HepG2 (cell line): ENCODE results near the gene CEL. TPM values are rescaled to one million over a fixed set of nuclear protein-coding genes. Genes with fewer than 3 reads are reported as not detected.
"Not testable (repeated sequence)": the region's sequence is repeated elsewhere in the genome, so short reads cannot be mapped to it uniquely, and the experiment has no call there.

Experiments
- ATAC-seq: fragments of 200-7000 bp; cut with Tn5 transposase; 3 replicates; pipeline ENCODE4 v1.9.1; 2020; ENCODE audit warnings: mild to moderate bottlenecking, moderate library complexity
- BruUV-seq: library from RNA; stranded (reverse); fragments of 400-500 nt; replicated peaks from 2 replicates; lab custom pipeline; 2021; lab: Mats Ljungman, UMichigan
- CTCF ChIA-PET: fragments of 300-600 bp; formaldehyde crosslinking; extraction: SDS; loops from one replicate; lab custom pipeline; 2021; ENCODE audit warnings: low total read pairs, inconsistent platforms, low intra/inter-chr PET ratio; lab: Yijun Ruan, JAX
- POLR2A ChIA-PET: fragments of 350-600 bp; sonication (Branson Sonifier 250); formaldehyde crosslinking; loops from one replicate; lab custom pipeline; 2020; ENCODE audit warnings: antibody characterized with exemption, inconsistent platforms; lab: Yijun Ruan, JAX
- DNase-seq: peaks from one replicate; pipeline ENCODE4 v3.0.0-alpha.2; 2015; ENCODE audit warnings: low spot score
- FAIRE-seq: peaks from 3 replicates; lab custom pipeline; 2011; peaks lifted over from hg19 to GRCh38; lab: Jason Lieb, UNC
- H2AFZ ChIP-seq: one replicate; pipeline ENCODE4 v1.6.1; 2011; ENCODE audit warnings: low read length, inconsistent platforms
- H3K27ac ChIP-seq: fragments of 300-600 bp; 3 replicates; pipeline ENCODE4 v1.8.0; 2011; ENCODE audit warnings: mixed run types, mild to moderate bottlenecking, mixed read lengths, low read length, inconsistent platforms; ENCODE audit not compliant: insufficient read depth; ENCODE audit errors: extremely low read length
- H3K27me3 ChIP-seq, 2 experiments: fragments of 200-600 bp in 1 of 2; 2 replicates in 1 of 2; 3 replicates in 1 of 2; pipeline versions ENCODE4 v1.6.0 to v1.8.0; 2011; ENCODE audit warnings: low read length in 2 of 2, mild to moderate bottlenecking in 2 of 2, moderate library complexity in 2 of 2, inconsistent platforms in 1 of 2; ENCODE audit not compliant: insufficient read depth in 2 of 2, control insufficient read depth in 1 of 2
- H3K36me3 ChIP-seq, 2 experiments: fragments of 200-600 bp in 1 of 2; replicated peaks in 1 of 2; 2 replicates in 1 of 2; 3 replicates in 1 of 2; pipeline versions ENCODE4 v1.5.1 to v1.8.0; 2011; ENCODE audit warnings: low read length in 2 of 2, inconsistent platforms in 1 of 2; ENCODE audit not compliant: insufficient read depth in 2 of 2, control insufficient read depth in 1 of 2
- H3K4me1 ChIP-seq: 2 replicates; pipeline ENCODE4 v1.5.1; 2012; ENCODE audit warnings: low read length, inconsistent platforms; ENCODE audit not compliant: insufficient read depth
- H3K4me2 ChIP-seq: 2 replicates; pipeline ENCODE4 v1.6.0; 2011; ENCODE audit warnings: low read depth, low read length, inconsistent platforms
- H3K4me3 ChIP-seq, 3 experiments: fragments of 200-600 bp in 1 of 3; sonication (generic), shearing (Covaris generic) in 1 of 3; replicated peaks in 1 of 3; 2 replicates each; pipeline ENCODE4 v1.5.1; 2011 to 2016; ENCODE audit warnings: low read length in 3 of 3, inconsistent platforms in 2 of 3, low read depth in 2 of 3, mild to moderate bottlenecking in 2 of 3, control low read depth in 1 of 3, mixed read lengths in 1 of 3; ENCODE audit not compliant: insufficient read depth in 1 of 3
- H3K79me2 ChIP-seq: one replicate; pipeline ENCODE4 v1.6.1; 2011; ENCODE audit warnings: low read length, inconsistent platforms; ENCODE audit not compliant: insufficient read depth
- H3K9ac ChIP-seq: 2 replicates; pipeline ENCODE4 v1.6.0; 2011; ENCODE audit warnings: mild to moderate bottlenecking, low read depth, low read length, inconsistent platforms; ENCODE audit not compliant: insufficient read depth
- H3K9me3 ChIP-seq: 2 replicates; pipeline ENCODE4 v1.5.1; 2012; ENCODE audit warnings: mild to moderate bottlenecking, low read length
- H4K20me1 ChIP-seq: 2 replicates; pipeline ENCODE4 v1.6.0; 2011; ENCODE audit warnings: inconsistent platforms, mild to moderate bottlenecking, low read length, moderate library complexity; ENCODE audit not compliant: insufficient read depth
- PATZ1 ChIP-seq: sonication (generic); formaldehyde crosslinking; IDR thresholded peaks from 2 replicates; pipeline ENCODE4 v1.4.0; 2020; ENCODE audit warnings: missing genetic modification reagents
- RXRA ChIP-seq: sonication (generic); formaldehyde crosslinking; IDR thresholded peaks from 2 replicates; pipeline ENCODE4 v1.5.1; 2020; ENCODE audit warnings: missing genetic modification reagents
- ZNF740 ChIP-seq: sonication (generic); formaldehyde crosslinking; IDR thresholded peaks from 2 replicates; pipeline ENCODE4 v1.4.0; 2020; ENCODE audit warnings: missing genetic modification reagents
- WGBS: methylation state at CpG from one replicate; pipeline ENCODE4 v1.1.6; 2017; ENCODE audit warnings: low lambda C conversion rate; 5-methylcytosine and 5-hydroxymethylcytosine counted together
- in situ Hi-C: cut with HindIII; loops from 2 replicates; pipeline ENCODE4 v1.10.0; 2017; ENCODE audit warnings: low pct_unique_long_range_greater_than_20kb; ENCODE audit not compliant: extremely low pct_ligation_motif_present
- intact Hi-C: fragments of 100-400 bp; cut with micrococcal nuclease; formaldehyde crosslinking; loops from one replicate; pipeline ENCODE4 v1.10.0; 2022; ENCODE audit not compliant: unreplicated experiment
- polyA plus RNA-seq, 8 experiments: library from polyadenylated mRNA; depleted of rRNA in 3 of 8; stranded (reverse) in 7 of 8; unstranded in 1 of 8; fragments of >200 nt; fragmentation: Illumina TruSeq in 4 of 8; extraction: Trizol in 4 of 8; gene quantifications; 2 replicates each; pipeline versions ENCODE4 v1.2.1 to v1.2.3, GENCODE V29; 2011 to 2016; ENCODE audit warnings: low read depth in 4 of 8, missing spikeins in 1 of 8, mixed read lengths in 1 of 8; ENCODE audit not compliant: insufficient read depth in 1 of 8
- total RNA-seq, 5 experiments: library from RNA; depleted of rRNA; stranded (reverse); fragments of >200 nt; fragmentation: Illumina TruSeq; extraction: Trizol; gene quantifications; 2 replicates each; pipeline ENCODE4 v1.2.3, GENCODE V29; 2016; ENCODE audit warnings: low read depth in 1 of 5
- TF ChIP-seq, protein P1 (sequence below): sonication (generic); formaldehyde crosslinking; IDR thresholded peaks from 2 replicates; pipeline ENCODE4 v1.5.1; 2020; ENCODE audit warnings: mild to moderate bottlenecking, missing genetic modification reagents, moderate library complexity
- TF ChIP-seq, protein P2 (sequence below): sonication (generic); formaldehyde crosslinking; IDR thresholded peaks from 2 replicates; pipeline ENCODE4 v1.4.0; 2020; ENCODE audit warnings: missing genetic modification reagents, borderline replicate concordance

CEL gene
- total and polyA plus RNA-seq, 2 of the 13 experiments (the other 11 are each of a cell fraction or from before 2014, with no cell fraction given) = 0.63 to 1.5 TPM

- intact Hi-C loops, BruUV-seq, CTCF ChIA-PET, H3K4me3 ChIP-seq, H3K27me3 ChIP-seq, H4K20me1 ChIP-seq, H3K79me2 ChIP-seq, H3K9me3 ChIP-seq, H3K4me2 ChIP-seq, in situ Hi-C loops, H2AFZ ChIP-seq: not testable (repeated sequence)
- POLR2A ChIA-PET = interaction anchor here (0.6 to 1.3 kb wide), 2 partner anchors 15 to 31 kb away, joined by 3 to 6 read pairs; partner anchors contain the start of gene GTF3C5
- Histone ChIP-seq H3K9ac (0 out of 2 replicates have a peak overlapping the region, but pooled peaks have one; percentile 34), H3K36me3 (peaks cover 8 to 12% of the 10 kb centered on the region in 2 experiments; a peak in 4 of 5 replicates), H3K4me1 (peaks cover 34% of the 10 kb centered on the region), H3K27ac (peak overlapping the region; percentile 44)
- peak; percentile 77 for FAIRE-seq
- WGBS = 38% methylated on average over 7 of the region's 14 CpGs
- ATAC-seq = peak; percentile 71
- 0 out of 2 replicates have a peak, but pooled peaks have one; percentile 22 for TF ChIP-seq RXRA (CRISPR knock-in tag)
- peak; percentile 62 for TF ChIP-seq ZNF740
- TF ChIP-seq PATZ1 (CRISPR knock-in tag) = peak; percentile 49
- TF ChIP-seq, protein P1, sequence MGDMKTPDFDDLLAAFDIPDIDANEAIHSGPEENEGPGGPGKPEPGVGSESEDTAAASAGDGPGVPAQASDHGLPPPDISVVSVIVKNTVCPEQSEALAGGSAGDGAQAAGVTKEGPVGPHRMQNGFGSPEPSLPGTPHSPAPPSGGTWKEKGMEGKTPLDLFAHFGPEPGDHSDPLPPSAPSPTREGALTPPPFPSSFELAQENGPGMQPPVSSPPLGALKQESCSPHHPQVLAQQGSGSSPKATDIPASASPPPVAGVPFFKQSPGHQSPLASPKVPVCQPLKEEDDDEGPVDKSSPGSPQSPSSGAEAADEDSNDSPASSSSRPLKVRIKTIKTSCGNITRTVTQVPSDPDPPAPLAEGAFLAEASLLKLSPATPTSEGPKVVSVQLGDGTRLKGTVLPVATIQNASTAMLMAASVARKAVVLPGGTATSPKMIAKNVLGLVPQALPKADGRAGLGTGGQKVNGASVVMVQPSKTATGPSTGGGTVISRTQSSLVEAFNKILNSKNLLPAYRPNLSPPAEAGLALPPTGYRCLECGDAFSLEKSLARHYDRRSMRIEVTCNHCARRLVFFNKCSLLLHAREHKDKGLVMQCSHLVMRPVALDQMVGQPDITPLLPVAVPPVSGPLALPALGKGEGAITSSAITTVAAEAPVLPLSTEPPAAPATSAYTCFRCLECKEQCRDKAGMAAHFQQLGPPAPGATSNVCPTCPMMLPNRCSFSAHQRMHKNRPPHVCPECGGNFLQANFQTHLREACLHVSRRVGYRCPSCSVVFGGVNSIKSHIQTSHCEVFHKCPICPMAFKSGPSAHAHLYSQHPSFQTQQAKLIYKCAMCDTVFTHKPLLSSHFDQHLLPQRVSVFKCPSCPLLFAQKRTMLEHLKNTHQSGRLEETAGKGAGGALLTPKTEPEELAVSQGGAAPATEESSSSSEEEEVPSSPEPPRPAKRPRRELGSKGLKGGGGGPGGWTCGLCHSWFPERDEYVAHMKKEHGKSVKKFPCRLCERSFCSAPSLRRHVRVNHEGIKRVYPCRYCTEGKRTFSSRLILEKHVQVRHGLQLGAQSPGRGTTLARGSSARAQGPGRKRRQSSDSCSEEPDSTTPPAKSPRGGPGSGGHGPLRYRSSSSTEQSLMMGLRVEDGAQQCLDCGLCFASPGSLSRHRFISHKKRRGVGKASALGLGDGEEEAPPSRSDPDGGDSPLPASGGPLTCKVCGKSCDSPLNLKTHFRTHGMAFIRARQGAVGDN = peak; percentile 52
- TF ChIP-seq, protein P2, sequence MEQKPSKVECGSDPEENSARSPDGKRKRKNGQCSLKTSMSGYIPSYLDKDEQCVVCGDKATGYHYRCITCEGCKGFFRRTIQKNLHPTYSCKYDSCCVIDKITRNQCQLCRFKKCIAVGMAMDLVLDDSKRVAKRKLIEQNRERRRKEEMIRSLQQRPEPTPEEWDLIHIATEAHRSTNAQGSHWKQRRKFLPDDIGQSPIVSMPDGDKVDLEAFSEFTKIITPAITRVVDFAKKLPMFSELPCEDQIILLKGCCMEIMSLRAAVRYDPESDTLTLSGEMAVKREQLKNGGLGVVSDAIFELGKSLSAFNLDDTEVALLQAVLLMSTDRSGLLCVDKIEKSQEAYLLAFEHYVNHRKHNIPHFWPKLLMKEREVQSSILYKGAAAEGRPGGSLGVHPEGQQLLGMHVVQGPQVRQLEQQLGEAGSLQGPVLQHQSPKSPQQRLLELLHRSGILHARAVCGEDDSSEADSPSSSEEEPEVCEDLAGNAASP (CRISPR knock-in tag) = peak; percentile 57; the same call in 1 of the 2 replicates
- peak; percentile 20 for DNase-seq
These were observed 590 bp upstream of the CEL start for GRCh38 chr9:133061019-133061763.

DNA sequence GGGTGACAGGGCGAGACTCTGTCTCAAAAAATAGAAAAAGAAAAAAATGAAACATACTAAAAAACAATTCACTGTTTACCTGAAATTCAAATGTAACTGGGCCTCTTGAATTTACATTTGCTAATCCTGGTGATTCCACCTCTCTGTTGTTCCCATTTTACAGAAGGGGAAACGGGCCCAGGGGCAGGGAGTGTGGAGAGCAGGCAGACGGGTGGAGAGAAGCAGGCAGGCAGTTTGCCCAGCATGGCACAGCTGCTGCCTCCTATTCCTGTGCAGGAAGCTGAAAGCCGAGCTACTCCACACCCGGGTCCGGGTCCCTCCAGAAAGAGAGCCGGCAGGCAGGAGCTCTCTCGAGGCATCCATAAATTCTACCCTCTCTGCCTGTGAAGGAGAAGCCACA is 788 bp downstream of the CEL start:
- POLR2A ChIA-PET, H3K36me3 ChIP-seq, in situ Hi-C loops, H3K4me2 ChIP-seq, H3K9ac ChIP-seq, BruUV-seq, intact Hi-C loops, H3K27me3 ChIP-seq, CTCF ChIA-PET, DNase-seq, H3K4me3 ChIP-seq, H3K79me2 ChIP-seq, H4K20me1 ChIP-seq, FAIRE-seq, H2AFZ ChIP-seq, H3K27ac ChIP-seq, H3K9me3 ChIP-seq, ATAC-seq: not testable (repeated sequence)
- WGBS = 64% methylated on average over 4 of the region's 8 CpGs
- peaks cover 34% of the 10 kb centered on the region for H3K4me1 ChIP-seq
